A549 treated with AZD9567 at 1 μM for 4 hours (cell line): ENCODE results near the gene AQP5. TPM values are rescaled to one million over a fixed set of nuclear protein-coding genes. Genes with fewer than 3 reads are reported as not detected.

Source experiments
- total RNA-seq: library from RNA; stranded (reverse); fragments of 200-300 nt; extraction: Qiagen RNA extraction; gene quantifications from 5 replicates; pipeline ENCODE4 v1.2.3, GENCODE V29; 2022; ENCODE audit not compliant: insufficient read depth

AQP5 gene
- total RNA-seq: not detected in 5 replicates

GRCh38 chr12:49961111-49961922 is at the start of gene AQP5:
TSS of gene AQP5 (plus strand) at chr12:49961872. CDS start at chr12:49962018, 146 bp downstream.

GRCh38 chr12:49950273-49951251 is 11.1 kb upstream of the AQP5 start, which contains the start of gene AQP2:
TSS of gene AQP2 (plus strand) at chr12:49950737. CDS start at chr12:49950831, 94 bp downstream.

GRCh38 chr12:49972641-49973360 is 11.1 kb downstream of the AQP5 start, which contains the start of gene AQP6:
TSS of gene AQP6 (plus strand) at chr12:49972947. CDS start at chr12:49973174, 227 bp downstream.

Other genes with a start within 250 kb of the AQP5 start
- 470 to 511 TPM (median 498 TPM) in 5 replicates for gene TMBIM6, start 220.3 kb upstream of the AQP5 start, total RNA-seq
- gene NCKAP5L, start 133.5 kb upstream of the AQP5 start, total RNA-seq: 8.5 to 9.6 TPM (median 8.9 TPM) in 5 replicates
- 4.0 to 4.7 TPM (median 4.3 TPM) in 5 replicates for gene BCDIN3D, start 118.8 kb upstream of the AQP5 start, total RNA-seq
- gene FAIM2, start 58.0 kb upstream of the AQP5 start, total RNA-seq: 0.01 TPM in 1 of 5 replicates, not detected in the others
- not detected in 5 replicates for gene AQP2, start 11.1 kb upstream of the AQP5 start, total RNA-seq
- not detected in 5 replicates for gene AQP6, start 11.1 kb downstream of the AQP5 start, total RNA-seq
- gene RACGAP1, start 63.6 kb downstream of the AQP5 start, total RNA-seq: 71.3 to 85.1 TPM (median 77.8 TPM) in 5 replicates
- 3.5 to 5.9 TPM (median 5.7 TPM) in 5 replicates for gene ASIC1, start 95.7 kb downstream of the AQP5 start, total RNA-seq
- 65.4 to 79.9 TPM (median 72.0 TPM) in 5 replicates for gene SMARCD1, start 123.5 kb downstream of the AQP5 start, total RNA-seq
- 0.18 to 3.3 TPM (median 0.28 TPM) in 5 replicates for gene GPD1, start 142.1 kb downstream of the AQP5 start, total RNA-seq
- gene COX14, start 150.4 kb downstream of the AQP5 start, total RNA-seq: 50.1 to 78.1 TPM (median 71.8 TPM) in 5 replicates
- gene CERS5, start 205.5 kb downstream of the AQP5 start, total RNA-seq: 25.7 to 30.0 TPM (median 27.0 TPM) in 5 replicates